NOMO-1 treated with dmso at 0.1 percent for 144 hours (cell line): Measurements from ENCODE around the gene NHLRC2.
A peak's percentile ranks its signal among the peaks of the same experiment; 100 is the strongest.

Experiments used
- DNase-seq: peaks from one replicate; lab custom pipeline; 2025; ENCODE audit not compliant: unreplicated experiment; lab: John Stamatoyannopoulos, UW

NHLRC2 gene

DNA sequence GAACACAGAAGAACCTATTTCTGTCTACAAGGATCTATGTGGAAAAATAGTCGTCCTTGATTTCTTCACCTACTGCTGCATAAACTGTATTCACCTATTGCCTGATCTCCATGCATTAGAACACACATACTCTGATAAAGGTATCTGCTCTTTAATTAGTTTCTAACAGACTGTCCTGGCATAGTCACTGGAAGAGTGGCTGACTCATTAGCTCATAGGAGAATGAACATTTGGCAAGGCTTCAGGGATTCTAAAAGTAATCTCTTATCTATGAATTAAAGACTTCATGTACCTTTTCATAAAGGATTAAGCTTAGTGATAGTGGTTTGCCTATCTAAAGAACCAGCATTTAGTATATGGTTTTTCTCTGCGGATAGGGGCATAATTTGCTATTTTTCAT is 4.1 kb downstream of the NHLRC2 start:
- DNase-seq = no peak

DNA sequence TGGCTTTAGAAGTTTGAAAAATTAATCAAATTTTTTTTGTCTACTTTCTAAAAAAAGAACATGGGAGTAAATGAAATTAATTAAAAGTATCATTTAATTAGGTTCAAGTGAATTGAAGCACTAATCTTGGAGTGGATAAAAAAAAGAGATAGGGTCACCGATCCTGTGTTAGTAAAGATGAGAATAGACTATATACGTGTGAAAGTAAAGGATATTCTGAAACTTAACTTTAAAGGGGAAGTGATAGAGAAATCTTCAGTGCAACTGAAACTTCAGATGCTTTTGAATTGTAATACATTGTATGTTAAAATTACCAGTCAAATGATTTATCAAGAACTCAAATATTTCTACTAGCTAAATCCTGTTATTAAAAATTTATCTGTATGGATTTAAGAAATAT is 4.8 kb downstream of the NHLRC2 start:
- DNase-seq = no peak

DNA sequence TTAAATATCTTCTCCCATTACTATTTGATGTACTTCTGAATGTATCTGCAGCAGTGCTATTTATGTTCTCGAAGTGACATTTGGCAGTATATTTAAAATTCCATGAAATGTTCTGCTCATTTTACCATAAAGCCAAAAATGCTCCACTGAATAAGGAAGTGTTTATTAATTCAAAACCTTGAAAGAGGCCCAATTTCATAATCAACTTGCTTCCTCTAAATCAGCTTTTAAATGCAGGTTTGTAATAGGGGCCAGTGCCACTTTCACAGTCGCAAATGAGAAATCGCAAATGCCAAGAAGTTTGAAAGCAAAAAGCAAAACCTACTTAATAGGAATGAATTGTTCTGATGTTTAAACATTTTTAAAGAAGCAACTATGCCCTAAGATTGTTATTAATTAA is 11.4 kb downstream of the NHLRC2 start:
- peak; percentile 61 for DNase-seq

DNA sequence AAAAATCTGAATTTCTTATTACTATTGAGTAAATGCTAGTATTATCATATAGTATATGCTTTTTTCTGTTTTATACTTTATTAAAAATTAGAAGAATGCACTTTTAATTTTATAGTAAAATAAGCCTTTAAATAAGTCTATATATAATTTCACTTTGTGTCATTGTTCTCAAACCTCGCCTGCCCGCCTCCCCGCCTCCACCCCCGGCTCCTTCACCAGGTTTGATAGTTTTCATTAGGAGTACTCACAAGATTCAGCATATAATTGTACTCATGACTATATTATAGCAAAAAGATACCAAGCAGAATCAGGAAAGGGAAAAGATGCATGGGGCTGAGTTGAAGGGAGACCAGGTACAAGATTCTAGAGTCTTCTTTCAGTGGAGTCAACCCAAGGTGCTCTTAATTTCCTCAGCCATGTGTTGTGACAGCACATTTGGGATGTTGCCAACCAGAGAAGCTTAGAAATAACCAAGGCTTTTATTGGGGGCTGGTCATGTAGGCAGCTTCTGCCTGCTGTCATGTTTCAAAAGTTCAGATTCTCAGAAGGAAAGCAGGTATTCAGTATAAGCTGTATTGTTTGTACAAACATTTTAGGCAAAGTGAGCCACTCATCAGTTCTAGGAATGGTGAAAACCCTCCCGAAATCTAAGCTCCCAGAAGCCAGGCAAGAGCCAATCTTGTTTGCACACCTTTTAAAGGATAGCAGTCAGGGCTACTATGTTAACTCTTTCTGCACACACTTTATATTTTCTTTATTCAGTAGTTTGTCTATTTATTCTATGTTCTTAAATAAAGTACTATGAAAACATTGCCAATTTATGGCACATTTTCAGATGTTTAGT is 12.3 kb downstream of the NHLRC2 start:
- DNase-seq = no peak

DNA sequence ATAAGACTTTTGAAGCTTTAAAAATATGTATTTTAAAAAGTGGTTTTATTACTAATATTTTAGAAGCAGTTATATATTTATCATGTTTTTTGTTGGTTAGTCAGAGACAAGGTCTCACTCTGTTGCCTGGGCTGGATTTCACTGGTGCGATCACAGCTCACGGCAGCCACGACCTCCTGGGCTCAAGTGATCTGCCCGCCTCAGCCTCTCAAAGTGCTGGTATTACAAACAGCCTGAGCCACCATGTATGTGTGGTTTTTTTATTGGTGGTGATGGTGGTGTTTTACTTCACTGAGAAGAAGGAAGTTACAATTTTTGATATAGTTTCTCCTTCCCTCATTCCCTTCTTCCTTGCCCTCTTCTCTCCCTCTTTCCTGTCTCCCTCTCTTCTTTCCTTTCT is 13.4 kb downstream of the NHLRC2 start:
- DNase-seq = no peak

DNA sequence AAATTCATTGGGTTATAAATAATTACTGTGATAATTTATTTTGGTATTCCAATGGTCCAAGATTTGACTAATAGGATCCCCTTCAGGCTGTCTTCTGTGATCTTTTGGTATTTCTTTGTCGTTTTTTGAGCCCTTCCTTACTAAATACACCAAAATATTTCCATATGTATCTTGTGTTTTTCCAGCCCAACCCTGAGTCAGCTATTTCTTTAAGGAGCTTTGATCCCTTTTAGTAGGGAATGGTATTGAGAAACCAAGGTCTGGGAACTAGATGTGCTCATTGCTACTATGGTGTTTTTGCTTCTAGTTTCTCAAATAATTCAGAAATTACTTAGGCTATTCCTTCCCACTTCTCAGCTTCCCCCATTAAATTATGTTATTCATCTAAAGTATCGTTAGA is 15.3 kb downstream of the NHLRC2 start:
- no peak for DNase-seq

DNA sequence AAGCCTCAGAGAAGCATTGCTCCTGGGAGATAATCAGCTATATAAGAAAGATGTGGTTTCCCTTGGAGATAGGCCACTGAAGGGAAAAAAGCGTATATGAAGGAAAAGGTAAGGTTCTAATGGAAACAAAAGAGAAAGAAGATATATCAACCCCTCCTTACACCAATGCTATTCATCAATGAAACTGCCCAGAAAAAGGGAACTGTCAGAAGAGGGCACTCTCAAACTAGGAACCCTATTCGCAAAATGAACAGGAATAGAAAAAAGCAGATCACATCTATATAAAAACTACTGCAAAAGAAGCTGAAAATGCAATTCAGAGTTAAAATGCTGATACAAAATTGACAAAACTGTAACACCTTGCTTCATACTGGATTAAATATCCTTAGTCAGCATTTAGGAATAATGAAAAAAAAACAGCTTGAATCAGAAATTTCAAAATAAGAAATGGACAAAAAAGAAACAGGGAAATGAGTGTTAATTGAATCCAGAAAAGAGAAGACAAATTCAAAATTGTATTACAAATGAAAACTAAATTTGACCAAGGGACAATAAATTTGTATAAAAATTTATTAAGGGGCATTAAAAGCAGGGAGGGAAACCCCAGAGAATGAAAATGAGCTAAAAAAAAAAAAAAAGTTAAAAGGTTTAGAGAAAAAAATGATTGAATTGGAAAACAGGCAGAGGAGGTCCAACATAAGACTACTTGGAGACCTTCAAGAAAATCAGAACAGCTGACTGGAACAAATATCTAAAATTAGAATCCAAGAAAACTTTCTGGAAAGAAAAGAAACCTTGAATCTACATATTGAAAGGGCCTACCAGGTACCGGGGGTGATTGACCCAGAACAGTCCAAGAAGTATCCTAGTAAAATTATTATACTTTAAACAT is 17.9 kb downstream of the NHLRC2 start:
- DNase-seq = no peak

DNA sequence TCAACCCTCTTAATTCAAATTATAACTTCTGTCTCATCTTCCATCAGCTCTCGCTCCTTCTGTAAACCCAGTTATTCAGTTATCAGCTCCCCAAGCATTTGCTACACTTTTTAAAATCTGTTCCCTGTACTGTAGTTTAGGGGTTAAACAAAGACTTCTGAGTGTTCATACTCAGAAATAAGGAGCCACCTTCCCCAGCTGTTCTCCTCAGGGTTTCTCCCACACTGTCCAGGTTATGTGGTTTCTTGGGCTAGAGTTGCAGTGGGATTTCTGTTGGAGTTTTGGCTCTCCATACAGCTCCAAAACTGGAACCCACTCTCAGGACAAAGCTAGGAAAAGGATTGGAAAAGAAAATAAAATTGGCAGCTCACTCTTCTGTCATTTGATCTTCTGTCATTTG is 20.8 kb downstream of the NHLRC2 start:
- DNase-seq = no peak

DNA sequence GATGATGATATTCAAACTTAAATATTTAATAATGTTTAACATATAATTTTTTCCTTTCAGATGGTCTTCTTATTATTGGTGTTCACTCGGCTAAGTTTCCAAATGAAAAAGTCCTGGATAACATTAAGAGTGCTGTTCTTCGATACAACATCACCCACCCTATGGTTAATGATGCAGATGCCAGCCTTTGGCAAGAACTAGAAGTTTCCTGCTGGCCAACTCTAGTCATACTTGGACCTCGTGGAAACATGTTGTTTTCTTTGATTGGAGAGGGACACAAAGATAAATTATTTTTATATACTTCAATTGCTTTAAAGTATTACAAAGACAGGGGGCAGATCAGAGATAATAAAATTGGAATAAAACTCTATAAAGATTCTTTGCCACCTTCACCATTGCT is 22.0 kb downstream of the NHLRC2 start:
- DNase-seq = no peak

DNA sequence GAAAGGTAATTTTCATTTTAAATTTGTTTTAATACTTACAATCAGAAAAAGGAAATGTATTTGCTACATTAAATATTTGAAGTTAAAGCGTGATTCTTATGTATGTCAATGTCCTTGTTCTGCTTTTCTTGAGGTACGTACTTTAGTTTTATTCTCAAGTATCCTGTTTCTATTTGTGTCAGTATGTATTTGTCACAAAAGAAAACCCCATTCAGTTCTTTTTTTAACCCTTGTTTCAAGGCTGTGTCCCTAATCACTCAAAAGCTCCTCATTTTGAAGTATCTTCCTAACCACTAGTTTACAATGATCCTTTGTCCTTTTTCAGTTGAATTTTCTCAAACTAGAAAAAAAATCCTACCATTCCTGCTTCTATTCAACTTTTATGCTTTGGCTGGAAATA is 25.2 kb downstream of the NHLRC2 start:
- DNase-seq = no peak

DNA sequence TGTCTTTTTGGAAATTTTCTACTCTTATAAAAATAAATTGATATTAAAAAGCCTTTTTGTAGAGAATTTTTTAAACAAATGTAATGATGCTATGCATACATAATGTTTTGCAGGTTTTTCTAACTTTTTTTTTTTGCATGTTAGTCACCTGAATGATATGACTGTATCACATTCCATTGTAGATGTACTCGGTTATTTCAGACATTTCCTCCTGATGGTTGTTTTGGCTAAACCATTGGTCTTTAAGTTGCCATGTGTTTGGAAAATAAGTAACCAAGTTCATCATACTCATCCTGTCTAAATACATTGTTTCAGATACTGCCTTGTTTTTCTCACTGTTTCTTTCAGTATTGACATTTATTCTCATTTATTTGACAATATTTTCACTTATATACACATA is 25.8 kb downstream of the NHLRC2 start:
- DNase-seq = no peak

DNA sequence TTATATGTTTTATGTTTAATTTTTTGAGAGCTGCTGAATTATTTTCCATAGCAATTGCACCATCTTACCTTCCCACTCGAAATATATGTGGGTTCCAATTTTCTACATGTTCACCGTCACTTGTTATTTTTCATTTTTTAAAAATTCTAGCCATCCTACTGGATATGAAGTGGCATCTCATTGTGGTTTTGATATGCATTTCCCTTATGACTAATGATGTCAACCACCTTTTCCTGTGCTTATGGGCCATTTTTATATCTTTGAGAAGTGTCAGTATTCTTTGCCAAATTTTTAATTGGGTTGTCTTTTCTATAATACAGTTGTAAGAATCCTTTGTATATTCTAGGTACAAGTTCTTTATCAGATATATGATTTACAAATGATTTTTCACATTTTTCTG is 27.8 kb downstream of the NHLRC2 start:
- DNase-seq = no peak

DNA sequence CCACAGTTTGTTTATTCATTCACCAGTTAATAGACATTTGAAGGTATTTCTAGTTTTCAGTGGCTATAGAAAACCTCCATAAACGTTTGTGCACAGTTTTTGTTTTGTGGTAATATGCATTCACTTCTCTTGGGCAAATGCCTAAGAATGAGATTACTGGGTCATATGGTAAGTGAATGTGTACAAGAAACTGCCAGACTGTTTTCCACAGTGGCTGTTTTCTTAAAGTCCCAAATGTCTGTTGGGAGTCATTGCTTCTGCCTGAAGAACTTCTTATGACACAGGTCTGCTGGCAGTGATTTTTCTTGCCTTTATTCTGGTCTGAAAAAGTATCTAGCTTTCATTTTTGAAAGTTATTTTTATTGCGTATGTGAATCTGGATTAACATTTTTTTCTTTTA is 35.5 kb downstream of the NHLRC2 start:
- no peak for DNase-seq

DNA sequence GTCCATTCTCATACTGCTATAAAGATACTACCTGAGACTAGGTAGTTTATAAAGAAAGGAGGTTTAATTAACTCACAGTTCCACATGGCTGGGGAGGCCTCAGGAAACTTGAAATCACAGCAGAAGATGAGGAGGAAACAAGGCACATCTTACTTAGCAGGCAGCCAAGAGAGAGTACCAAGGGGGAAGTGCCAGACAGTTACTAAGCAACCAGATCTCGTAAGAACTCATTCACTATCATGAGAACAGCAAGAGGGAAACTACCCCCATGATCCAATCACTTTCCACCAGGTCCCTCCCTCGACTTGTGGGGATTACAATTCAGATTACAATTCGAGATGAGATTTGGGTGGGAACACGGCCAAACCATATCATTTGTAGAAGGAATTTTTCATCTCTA is 36.3 kb downstream of the NHLRC2 start:
- DNase-seq = no peak

DNA sequence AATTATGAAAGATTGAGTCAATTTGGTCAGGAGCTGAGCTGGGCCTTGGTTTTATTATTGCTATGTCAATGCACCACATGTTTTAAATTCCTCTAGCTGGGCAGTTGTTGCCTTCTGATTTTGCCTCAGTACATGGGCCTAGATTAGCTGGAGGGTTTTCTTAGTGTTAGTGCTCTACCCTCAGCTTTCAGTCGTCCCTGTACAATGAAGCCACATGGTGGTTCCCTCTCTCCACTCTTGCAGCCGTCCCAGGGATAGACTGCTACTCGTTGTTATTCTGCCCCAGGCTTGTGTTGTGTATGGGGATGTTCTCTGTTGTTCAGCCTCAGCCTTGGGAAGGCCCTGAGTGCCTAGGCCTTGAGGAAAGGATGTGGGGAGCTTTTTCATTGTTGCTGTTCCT is 37.0 kb downstream of the NHLRC2 start:
- DNase-seq = no peak

DNA sequence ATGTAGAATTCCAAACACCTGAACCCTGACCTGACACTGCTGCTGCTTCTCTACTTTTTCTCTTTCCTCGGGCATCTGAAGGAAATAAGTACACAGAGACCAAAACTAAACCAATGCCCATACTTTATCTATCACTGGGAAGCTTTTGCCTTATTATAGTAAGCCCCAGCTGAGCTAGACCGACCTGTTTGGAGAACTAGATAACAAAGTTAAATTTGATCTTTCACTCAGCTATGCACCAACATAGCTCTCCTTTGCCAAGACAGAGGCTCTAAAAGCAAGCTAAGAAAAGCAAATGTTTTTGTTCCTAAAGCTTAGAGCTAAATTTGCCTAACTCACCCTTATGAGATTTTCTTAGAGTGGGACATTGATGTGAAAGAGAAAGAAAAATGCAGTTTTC is 39.1 kb downstream of the NHLRC2 start:
- no peak for DNase-seq

DNA sequence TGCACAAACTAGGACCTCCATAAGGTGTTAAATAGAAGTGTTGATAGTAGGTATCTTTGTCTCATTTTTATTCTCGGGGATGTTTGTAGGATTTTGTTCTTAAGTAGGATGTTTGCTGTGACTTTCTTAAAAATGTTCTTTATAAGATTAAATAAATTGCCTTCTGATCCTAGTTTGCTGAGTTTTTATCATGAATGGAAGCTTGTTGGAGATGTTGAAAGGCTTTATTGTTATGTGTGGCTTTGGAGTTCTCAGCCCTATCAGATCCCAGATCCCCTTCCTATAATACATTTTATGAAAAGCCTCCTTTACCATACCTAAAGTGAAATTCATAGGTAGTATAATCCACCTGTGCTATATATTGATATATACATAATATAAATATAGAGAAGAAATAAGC is 40.1 kb downstream of the NHLRC2 start:
- no peak for DNase-seq

DNA sequence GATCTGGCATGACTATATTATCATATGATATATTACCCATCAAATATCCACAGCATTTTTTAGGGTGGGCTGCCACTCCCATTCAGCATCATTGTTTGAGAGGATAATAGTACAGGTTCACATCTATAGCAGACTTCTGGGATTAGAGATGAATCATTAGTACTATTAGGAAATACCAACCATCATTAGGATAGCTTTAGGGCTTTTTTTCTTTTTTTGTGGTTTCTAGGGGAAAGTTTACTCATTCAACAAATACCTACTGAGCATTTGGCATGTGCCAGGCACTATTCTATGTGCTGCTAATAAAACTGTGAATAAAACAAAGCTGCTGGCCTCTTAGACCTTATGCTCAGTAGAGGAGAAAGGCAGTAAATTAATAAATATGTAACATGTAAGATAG is 40.6 kb downstream of the NHLRC2 start:
- DNase-seq = no peak

DNA sequence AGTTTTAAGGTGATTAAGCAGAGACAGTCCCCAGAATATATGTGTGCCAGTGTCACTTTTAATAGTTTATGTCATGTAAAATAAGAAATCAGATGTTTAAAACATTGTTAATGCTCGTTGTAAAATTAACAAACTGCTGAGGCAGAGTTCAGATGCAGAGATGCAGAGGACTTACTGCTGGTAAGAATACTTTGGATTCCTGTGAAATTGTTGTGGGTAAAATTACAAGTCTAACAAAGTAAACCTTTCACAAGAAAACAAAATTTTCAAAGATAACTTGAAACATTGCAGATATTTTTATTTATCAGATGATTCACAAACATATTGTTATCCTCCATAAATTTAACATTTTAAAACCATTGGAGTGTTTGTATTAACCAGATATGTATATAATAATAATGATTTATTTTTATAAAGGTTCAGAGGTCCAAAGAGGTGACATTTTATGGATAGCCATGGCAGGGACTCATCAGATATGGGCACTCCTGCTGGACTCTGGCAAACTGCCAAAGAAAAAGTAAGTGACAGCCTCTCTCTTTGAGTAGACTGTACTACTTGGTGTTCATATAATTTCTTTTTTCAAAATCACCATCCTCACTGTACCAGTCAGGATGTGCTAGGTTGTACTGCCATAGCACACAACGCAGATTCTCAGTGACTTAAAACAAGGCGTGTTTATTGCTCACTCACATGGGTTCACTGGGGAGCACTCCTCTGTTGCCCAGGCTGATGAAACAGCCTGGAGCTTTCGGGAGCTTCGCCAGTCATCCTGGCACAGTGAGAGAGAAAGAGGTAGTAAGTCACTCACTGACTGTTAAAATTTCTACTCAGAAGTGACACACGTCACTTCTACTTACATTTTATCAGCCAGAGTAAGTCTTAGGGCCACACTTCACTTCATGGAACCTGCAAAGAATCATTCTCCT is 43.5 kb downstream of the NHLRC2 start:
- DNase-seq = no peak

DNA sequence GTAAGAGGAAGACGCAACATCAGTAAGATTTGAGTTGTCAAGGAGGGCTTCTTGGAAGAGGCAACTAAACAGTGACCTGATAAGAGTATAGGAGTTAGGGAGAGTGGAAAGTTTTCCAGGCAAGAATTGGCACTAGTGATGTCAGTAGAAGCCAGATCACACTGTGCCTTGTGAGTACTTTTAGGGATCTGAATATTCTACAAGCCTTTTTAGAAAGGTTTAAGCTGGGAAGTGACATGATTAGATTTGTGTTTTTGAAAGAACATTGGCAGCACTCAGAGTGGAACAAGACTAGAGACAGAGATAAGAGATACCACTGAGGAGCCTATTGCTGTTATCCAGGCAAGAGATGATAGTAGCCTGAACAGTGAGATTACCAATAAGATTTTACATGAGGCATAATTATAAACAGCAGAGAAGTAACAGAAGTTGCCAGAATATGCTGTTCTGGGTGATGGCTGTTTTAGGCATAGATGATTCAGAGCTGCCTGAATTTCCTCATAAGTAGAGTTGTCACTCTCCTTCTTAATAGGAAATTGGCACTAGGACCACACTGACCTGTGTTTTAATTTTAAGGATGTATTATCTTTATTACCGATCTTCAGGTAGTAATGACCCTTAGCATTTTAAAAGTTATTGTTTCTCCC is 45.6 kb downstream of the NHLRC2 start:
- no peak for DNase-seq

DNA sequence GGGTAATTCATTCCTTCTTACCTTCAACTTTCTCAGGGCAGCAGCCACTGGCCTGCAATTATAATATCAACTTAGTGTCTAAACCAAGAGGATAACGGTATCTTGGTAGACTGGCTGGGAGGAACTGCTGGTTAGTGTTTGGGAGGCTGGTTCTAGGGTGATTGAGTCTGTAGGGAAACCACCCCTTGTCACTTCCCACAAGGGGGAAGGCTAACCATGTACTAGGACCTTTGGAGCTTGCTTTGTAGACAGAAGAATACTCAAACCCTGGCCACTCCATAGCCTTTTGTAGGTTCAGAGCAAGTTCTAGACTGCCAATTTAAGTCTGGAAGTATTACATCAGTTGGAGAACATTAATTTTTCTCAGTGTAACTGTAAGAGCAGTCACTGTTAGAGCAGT is 51.3 kb downstream of the NHLRC2 start:
- DNase-seq = no peak
